Occipital lobe (tissue), 2 donors: Measurements from ENCODE around the gene CDKN2D. TPM values are rescaled to one million over a fixed set of nuclear protein-coding genes. Genes with fewer than 3 reads are reported as not detected.
"Not testable (repeated sequence)": the region's sequence is repeated elsewhere in the genome, so short reads cannot be mapped to it uniquely, and the experiment has no call there.

Experiments used
- DNase-seq: peaks from one replicate; lab custom pipeline; 2025; lab: John Stamatoyannopoulos, UW
- total RNA-seq: library from RNA; depleted of rRNA; stranded (reverse); fragments of >200 nt; gene quantifications from one replicate; pipeline ENCODE4 v1.2.3, GENCODE V29; 2014

Gene CDKN2D
- total RNA-seq, 1 donor from 2014 or later = 83.6 TPM

DNA sequence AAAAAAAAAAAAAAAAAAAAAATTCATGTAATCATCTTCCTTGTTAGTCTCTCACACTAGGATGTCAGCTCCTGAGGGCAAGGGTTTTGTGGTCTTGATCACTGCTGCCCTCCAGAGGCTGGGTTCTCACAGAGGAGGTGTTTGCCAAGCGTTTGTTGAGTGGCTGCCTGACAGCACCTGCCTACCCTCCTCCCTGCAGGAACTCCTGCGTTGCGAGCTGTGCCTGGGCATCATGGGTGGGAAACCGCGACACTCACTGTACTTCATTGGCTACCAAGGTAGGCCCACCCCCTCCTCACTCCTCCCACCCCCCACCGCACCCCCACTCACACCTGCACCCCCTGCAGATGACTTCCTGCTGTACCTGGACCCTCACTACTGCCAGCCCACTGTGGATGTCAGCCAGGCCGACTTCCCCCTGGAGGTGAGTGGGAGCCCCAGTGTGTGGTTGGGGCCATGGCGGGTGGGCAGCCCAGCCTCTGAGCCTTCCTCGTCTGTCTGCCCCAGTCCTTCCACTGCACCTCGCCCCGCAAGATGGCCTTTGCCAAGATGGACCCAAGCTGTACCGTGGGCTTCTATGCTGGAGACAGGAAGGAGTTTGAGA, 17.0 kb downstream of the CDKN2D start:
- no peak for DNase-seq

DNA sequence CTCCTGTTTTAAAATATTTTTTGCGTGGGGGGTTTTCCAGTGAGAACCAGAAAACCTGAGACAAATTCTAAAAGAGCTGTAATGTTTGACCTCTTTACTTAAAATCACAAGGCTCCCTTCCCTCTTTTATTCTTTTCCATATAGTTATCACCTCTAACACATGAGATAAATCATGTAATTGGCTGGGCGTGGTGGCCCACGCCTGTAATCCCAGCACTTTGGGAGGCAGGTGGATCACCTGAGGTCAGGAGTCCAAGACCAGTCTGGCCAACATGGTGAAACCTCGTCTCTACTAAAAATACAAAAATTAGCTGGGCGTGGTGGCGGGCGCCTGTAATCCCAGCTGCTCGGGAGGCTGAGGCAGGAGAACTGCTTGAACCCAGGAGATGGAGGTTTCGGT, 17.8 kb downstream of the CDKN2D start:
- not testable (repeated sequence) for DNase-seq

DNA sequence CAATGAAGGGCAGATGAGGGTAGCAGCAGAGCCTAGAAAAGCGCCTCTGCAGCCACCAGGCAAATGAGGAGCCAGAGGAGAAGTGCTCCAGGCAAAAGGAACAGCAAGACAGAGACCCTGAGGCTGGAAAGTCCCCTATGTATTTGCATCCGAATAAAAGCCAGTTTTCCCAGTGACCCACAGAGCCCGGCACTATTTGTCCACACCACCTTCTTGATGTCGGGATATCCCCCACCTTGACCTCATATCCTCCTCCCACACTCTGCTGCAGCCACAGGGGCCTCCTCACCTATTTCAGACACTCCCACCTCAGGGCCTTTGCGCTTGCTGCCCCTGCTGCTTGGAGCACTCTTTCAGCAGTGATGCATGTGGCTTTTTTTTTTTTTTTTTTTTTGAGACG, 18.4 kb downstream of the CDKN2D start:
- no peak for DNase-seq

DNA sequence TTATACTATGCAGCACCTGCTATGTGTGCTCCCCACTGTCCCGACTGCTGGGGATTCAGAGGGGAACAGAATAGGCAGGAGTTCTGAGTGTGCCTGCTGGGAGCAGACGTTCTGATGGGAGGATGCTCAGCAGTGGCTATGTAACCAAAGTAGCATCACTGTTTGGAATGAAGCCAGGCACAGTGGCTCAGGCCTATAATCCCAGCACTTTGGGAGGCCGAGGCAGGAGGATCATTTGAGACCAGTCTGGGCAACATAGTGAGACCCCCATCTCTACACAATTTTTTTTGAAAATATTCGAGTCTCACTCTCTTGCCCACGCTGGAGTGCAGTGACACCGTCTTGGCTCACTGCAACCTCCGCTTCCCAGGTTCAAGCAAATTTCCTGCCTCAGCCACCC, 19.0 kb downstream of the CDKN2D start:
- no peak for DNase-seq

DNA sequence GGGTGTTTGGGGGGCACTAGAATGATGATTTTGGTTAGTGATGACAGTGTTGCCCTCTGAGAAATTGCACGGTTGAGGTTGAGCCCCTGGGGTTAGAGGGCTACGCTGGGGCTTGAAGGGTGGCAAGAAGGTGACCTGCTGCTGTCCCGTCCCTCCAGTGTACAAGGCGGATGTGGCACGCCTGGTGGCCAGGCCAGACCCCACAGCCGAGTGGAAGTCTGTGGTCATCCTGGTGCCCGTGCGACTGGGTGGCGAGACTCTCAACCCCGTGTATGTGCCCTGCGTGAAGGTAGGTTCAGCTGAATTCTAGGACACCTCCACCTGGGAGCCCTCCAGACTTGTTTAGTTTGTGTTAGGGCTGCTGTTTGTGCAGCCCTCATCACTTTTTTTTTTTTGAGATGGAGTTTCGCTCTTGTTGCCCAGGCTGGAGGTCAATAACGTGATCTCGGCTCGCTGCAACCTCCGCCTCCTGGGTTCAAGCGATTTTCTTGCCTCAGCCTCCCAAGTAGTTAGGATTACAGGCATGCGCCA, 20.0 kb downstream of the CDKN2D start:
- DNase-seq = no peak

DNA sequence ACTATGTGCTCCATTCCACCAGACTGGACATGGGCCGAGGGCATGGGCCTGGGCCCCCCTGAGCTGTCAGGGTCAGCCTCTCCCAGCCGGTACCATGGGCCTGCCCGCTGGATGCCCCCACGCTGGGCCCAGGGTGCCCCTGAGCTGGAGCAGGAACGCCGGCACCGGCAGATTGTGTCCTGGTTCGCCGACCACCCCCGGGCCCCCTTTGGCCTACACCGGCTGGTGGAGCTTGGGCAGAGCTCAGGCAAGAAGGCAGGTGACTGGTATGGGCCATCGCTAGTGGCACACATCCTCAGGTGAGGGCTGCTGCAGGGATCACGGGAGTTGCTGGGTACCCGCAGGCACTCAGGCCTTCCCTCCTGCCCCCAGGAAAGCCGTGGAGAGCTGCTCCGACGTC, 22.0 kb downstream of the CDKN2D start:
- no peak for DNase-seq

DNA sequence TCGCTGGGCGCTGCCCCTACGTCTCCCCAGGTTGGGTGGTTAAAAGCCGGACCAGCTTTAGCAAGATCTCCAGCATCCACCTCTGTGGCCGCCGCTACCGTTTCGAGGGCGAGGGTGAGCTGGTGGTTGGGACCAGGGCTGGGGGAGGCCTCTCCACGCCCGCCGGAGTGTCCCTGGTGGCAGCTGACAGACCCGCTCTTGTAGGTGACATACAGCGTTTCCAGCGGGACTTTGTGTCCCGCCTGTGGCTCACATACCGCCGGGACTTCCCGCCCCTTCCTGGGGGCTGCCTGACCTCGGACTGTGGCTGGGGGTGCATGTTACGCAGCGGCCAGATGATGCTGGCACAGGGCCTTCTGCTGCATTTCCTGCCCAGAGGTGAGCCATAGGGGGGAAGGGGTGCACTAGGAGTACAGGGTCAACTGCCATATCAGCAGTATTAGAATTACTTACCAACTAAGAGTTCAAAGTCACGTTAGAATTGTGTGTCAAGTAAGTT, 24.0 kb downstream of the CDKN2D start:
- no peak for DNase-seq

DNA sequence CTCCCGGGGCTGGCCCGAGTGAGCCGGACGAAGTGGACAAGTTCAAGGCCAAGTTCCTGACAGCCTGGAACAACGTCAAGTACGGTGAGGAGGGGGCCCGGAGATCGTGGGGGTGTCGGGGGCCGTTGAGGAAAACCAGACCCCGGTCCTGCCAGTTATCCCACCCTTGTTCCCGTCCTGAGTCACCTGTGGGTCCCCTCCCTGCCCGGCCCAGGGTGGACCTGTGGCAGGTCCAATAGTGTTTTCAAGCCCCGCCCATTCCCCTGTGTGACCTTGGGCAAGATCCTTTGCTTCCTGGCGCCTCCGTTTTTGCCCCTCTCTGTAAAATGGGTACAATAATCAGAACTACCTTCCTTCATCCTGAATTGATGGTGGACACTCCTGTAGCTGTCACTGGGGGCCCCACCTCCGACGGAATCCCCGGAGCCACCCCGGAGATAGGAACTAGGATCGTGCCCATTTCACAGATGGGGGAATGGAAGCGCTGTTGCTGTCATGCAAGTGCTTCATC, 24.5 kb downstream of the CDKN2D start:
- no peak for DNase-seq

DNA sequence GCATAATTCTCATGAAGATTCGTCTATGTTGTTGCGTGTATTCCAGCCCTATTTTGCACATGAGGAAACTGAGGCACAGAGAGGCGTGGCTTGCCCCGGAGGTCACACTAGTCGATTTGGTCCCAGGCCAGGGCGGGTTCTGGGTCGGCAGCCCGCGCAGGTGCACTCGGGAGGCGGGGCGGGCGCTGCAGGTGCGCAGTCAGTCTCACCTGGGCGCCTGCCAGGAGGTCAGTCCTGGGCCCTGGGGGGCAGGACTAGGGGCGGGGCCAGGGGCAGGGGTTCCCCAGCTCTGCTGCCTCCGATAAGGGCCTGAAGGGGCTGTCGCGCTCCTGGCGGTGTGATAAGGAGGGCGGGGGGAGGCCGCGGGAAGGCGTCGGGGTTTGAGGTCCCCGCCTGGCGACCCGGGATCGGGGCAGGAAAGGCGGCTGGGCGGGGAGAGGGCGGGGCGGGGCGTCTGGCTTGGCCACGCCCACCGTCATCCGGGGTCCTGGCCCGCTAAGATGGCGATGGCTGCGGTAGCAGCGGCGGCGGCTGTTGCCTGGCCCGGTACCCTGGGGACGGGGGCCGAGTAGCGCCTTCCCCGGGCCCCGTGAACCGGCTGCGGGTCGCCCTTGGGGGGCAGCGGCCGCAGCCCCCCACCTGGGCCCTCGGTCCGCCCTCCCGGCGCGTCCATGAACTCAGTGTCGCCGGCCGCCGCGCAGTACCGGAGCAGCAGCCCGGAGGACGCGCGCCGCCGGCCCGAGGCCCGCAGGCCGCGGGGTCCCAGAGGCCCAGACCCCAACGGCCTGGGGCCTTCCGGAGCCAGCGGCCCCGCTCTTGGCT, 25.1 kb downstream of the CDKN2D start, which contains the start of gene ATG4D:
Gene ATG4D, plus strand, starts transcription at position 485 of the 822 bp plus-strand sequence. Its CDS starts 187 bp downstream, at position 672.
- peak; percentile 63 for DNase-seq

DNA sequence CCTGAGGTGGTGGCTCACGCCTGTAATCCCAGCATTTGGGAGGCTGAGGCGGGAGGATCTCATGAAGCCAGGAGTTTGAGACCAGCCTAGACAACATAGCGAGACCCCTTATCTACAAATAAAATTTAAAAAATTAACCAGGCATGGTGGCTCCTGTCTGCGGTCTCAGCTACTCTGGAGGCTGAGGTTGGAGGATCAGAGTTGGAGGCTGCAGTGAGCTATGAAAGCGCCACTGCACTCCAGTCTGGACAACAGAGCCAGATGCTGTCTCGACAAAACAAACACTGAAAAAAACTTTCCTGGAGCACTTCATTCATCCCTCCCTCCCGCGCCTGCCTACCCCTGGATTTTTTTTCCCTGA, 25.7 kb downstream of the CDKN2D start:
- DNase-seq = no peak

DNA sequence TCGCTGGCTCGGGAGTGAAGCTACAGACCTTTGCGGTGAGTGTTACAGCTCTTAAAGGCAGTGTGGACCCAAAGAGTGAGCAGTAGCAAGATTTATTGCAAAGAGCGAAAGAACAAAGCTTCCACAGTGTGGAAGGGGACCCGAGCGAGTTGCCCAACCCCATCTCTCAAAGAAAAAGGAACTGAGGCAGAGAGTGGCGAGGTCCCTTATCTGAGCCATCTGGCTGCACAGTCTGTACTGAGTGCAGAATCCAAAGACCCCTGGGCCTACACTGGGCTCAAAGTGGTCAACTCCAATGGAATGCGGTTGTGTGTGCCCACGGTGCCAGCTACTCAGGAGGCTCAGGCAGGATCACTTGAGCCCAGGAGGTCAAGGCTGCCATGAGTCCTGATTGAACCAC, 29.8 kb downstream of the CDKN2D start:
- not testable (repeated sequence) for DNase-seq

DNA sequence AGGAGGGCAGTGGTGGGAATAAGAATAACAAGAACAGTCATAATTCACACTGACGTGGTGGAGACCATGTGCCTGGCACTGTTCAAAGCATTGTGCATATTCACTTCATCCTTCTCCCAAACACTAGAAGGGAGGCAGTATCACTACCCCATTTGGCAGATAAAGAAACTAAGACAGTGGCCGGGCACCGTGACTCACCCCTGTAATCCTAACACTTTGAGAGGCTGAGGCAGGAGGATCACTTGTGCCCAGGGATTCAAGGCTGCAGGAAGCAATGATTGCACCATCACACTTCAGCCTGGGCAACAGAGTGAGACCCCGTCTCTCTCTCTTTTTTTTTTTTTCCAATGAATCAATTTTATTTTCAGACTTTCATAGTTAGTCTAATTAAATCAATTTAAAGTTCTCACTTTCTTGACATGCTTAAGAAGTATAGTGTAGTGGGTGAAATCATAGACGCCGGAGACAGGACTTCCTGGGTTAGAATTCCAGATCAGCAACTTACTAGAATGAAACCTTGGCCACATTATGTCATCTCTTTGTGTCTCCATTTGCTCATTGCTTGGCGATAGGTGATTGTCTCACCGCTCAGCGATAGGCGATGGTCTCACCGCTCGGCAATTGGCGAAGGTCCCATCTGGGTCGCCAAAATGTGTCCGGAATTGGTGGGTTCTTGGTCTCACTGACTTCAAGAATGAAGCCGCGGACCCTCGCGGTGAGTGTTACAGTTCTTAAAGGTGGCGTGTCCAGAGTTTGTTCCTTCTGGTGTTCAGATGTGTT, 30.4 kb downstream of the CDKN2D start:
- DNase-seq = no peak

DNA sequence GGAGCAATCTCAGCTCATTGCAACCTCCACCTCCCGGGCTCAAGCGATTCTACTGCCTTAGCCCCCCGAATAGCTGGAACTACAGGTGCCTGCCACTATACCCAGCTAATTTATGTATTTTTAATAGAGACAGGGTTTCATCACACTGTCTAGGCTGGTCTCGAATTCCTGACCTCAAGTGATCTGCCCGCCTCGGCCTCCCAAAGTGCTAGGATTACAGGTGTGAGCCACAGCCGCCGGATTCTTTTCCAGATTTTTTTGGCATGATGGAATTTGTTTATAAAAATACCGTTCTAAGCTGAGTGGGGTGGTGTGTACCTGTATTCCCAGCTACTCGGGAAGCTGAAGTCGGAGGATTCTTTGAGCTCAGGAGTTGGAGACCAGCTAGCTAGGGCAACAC, 31.1 kb downstream of the CDKN2D start:
- no peak for DNase-seq

DNA sequence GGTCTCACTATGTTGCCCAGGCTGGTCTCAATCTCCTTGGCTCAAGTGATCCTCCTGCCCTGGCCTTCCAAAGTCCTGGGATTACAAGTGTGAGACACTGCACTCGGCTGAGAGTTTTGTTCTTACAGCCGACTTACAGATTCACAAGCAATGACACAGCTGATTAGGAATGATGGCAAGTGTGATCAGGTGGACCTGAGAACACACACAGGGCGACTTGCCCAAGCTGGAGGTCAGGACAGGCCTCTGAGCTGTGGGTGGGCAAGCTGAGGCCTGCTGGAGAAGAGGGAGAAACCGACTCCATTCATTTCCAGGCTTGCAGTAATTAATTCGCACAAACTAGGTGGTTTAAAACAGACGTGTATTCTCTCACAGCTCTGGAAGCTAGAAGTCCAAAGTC, 33.2 kb downstream of the CDKN2D start:
- no peak for DNase-seq

DNA sequence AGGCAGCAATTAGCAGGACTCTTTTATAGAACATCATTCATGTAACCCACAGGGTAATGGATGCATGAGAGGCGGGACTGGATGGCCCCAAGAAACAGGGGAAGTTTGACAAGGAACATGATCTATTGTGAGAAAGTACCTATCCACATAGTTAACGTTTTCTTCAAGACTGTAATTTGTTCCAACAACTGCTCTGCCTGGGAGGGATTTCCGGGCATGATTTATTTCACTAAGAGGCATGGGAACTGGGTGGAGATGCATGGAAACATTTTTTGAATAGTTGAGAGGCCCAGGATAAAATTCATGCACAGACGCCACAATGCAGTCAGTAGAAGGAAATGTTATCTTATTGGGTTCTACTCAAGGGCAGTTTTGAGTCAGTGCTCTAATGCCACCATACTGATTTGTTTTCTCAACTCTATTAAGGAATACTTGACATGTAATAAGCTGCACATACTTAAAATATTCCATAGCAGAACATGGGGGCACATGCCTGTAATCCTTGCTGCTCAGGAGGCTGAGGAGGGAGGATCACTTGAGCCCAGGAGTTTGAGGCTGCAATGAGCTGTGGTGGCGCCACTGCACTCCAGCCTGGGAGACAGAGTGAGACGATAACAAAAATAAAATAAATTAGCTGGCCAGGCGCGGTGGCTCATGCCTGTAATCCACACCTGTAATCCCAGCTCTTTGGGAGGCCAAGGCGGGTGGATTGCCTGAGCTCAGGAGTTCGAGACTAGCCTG, 35.0 kb downstream of the CDKN2D start:
- no peak for DNase-seq

DNA sequence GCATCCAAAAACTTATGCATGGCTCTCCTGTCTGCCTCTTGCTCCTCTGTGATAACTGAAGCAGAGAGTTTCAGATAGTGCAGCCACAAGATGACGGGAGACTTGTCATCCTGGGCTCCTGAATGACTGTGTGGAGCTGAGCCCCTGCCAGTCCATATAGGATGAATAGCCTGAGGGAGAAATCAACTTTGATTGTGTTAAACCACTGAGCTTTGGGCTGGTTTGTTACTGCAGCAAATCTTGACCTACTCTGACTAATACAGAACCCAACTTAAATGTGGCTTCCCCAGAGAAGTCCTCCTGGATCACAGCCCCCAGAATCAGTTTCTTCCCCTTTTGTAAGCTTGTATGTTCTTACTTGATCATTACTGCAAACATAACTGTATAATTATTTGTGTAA, 36.3 kb downstream of the CDKN2D start:
- no peak for DNase-seq

DNA sequence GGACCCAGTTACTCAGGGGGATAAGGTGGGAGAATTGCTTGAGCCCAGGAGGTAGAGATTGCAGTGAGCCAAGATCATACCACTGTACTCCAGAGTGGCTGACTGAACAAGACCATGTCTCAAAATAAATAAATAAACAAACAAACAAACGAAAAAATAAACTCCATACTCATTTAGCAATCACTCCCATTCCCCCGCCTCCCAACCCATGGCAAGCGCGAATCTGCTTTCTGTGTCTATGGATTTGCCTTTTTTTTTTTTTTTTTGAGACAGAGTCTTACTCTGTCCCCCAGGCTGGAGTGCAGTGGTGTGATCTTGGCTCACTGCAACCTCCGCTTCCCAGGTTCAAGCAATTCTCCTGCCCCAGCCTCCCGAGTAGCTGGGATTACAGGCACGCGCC, 41.9 kb downstream of the CDKN2D start:
- not testable (repeated sequence) for DNase-seq

DNA sequence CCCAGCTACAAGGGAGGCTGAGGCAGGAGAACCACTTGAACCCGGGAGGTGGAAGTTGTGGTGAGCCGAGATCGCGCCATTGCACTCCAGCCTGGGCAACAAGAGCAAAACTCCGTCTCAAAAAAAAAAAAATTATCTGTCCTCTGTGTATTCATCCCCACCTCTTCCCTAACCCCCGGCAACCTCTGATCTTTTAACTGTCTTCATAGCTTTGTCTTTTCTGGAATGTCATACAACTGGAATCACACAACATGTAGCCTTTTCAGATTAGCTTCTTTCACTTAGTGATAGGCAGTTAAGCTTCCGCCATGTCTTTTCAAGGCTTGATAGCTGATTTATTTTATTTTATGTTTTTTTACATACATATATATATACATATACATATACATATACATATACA, 43.1 kb downstream of the CDKN2D start:
- no peak for DNase-seq

DNA sequence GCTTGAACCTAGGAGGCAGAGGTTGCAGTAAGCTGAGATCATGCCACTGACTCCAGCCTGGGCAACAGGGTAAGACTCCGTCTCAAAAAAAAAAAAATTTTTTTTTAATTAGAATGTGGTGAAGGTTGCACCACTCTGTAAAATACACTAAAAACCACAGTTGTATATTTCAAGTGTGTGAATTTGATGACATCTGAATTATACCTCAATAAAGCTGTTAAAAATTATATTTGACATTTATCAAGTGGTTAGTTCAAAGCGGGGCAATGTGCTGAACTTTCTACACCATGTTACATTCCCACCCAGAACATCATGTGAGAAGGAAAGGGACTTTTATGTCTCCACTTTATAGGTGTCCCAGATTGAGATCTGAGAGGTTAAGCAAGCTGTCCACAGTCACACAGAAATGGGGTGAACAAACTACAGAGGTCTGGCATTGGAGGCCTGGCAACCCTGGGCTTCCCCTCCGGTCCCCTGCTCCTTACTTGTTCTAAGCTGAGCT, 45.6 kb downstream of the CDKN2D start:
- DNase-seq = no peak

DNA sequence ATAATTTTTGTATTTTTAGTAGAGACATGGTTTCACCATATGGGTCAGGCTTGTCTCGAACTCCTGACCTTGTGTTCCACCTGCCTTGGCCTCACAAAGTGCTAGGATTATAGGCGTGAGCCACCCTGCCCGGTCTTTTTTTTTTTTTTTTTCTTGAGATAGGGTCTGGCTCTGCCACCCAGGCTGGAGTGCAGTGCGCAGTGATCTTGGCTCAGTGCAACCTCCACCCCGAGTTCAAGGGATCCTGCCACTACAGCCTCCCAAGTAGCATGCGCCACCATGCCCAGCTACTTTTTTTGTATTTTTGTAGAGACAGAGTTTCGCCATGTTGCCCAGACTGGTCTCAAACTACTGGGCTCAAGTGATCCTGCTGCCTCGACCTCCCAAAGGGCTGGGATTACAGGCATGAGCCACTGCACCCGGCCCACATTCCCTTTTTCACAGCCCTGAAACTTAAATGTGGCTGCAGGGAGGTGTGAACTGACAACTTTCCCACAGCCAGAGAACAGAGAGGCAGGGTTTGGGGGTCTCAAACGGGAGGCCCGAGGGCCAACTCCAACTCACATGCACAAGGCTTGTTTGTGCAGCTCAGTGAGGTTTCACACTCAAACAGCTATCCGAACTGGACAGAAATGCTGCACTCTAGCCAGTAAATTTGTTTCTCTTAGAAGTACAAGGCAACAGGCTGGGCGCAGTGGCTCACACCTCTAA, 47.2 kb downstream of the CDKN2D start:
- no peak for DNase-seq
